ENCODE data around the gene TSACC. TPM values are rescaled to one million over a fixed set of nuclear protein-coding genes. Genes with fewer than 3 reads are reported as not detected.

The TSACC gene
- total and polyA plus RNA-seq, 4 donors, result 0.28 to 2.7 (median 0.60) TPM; not detected in 1

GRCh38 chr1:156357977-156358376 is 19.7 kb downstream of the TSACC start:
- Histone ChIP-seq H3K36me3 (ENCODE audit: control insufficient read depth in 4 of 4, insufficient read depth in 3 of 4, low read depth in 1 of 4, low read length in 3 of 4) (no peaks in the 10 kb centered on the region), H3K9ac (ENCODE audit: low read depth in 1 of 2, low read length in 2 of 2) (no peak overlapping the region), H3K9me3 (ENCODE audit: control insufficient read depth in 4 of 4, low read length in 3 of 4) (no peaks in the 10 kb centered on the region), H3K4me1 (ENCODE audit: control insufficient read depth in 4 of 4, insufficient read depth in 4 of 4, low read length in 3 of 4) (peaks cover 0 to 2% (median 1%) of the 10 kb centered on the region in 4 donors), H3K27me3 (ENCODE audit: control insufficient read depth in 4 of 4, insufficient read depth in 4 of 4, low read length in 3 of 4) (no peaks in the 10 kb centered on the region), H3K4me3 (ENCODE audit: low read depth in 1 of 3, low read length in 3 of 3) (no peak overlapping the region), H3K27ac (ENCODE audit: low read depth in 1 of 2, low read length in 2 of 2) (no peak overlapping the region)
- TF ChIP-seq YY1 (IDR thresholded peaks at IDR 0.05) (no peak), FOXA1 (IDR thresholded peaks at IDR 0.05) (no peak), ZBTB33 (IDR thresholded peaks at IDR 0.05) (no peak), HNF4G (IDR thresholded peaks at IDR 0.05) (no peak), RAD21 (IDR thresholded peaks at IDR 0.05) (no peak), HNF4A (conservative IDR thresholded peaks at IDR 0.05) (no peak), NR2F2 (IDR thresholded peaks at IDR 0.05) (no peak), EGR1 (IDR thresholded peaks at IDR 0.05; ENCODE audit: low read depth in 2 of 2) (no peak), TAF1 (conservative IDR thresholded peaks at IDR 0.05) (no peak), FOXA2 (IDR thresholded peaks at IDR 0.05) (no peak), SP1 (IDR thresholded peaks at IDR 0.05) (no peak), JUND (IDR thresholded peaks at IDR 0.05) (no peak), CTCF (IDR thresholded peaks at IDR 0.05; ENCODE audit: low read depth, low read length, missing input control) (no peak), RXRA (IDR thresholded peaks at IDR 0.05) (no peak), GABPA (IDR thresholded peaks at IDR 0.05 in 1 of 2, conservative IDR thresholded peaks at IDR 0.05 in 1 of 2) (no peak)
- TF ChIP-seq, protein P1, sequence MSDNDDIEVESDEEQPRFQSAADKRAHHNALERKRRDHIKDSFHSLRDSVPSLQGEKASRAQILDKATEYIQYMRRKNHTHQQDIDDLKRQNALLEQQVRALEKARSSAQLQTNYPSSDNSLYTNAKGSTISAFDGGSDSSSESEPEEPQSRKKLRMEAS (IDR thresholded peaks at IDR 0.05), result no peak
- TF ChIP-seq, protein P2, sequence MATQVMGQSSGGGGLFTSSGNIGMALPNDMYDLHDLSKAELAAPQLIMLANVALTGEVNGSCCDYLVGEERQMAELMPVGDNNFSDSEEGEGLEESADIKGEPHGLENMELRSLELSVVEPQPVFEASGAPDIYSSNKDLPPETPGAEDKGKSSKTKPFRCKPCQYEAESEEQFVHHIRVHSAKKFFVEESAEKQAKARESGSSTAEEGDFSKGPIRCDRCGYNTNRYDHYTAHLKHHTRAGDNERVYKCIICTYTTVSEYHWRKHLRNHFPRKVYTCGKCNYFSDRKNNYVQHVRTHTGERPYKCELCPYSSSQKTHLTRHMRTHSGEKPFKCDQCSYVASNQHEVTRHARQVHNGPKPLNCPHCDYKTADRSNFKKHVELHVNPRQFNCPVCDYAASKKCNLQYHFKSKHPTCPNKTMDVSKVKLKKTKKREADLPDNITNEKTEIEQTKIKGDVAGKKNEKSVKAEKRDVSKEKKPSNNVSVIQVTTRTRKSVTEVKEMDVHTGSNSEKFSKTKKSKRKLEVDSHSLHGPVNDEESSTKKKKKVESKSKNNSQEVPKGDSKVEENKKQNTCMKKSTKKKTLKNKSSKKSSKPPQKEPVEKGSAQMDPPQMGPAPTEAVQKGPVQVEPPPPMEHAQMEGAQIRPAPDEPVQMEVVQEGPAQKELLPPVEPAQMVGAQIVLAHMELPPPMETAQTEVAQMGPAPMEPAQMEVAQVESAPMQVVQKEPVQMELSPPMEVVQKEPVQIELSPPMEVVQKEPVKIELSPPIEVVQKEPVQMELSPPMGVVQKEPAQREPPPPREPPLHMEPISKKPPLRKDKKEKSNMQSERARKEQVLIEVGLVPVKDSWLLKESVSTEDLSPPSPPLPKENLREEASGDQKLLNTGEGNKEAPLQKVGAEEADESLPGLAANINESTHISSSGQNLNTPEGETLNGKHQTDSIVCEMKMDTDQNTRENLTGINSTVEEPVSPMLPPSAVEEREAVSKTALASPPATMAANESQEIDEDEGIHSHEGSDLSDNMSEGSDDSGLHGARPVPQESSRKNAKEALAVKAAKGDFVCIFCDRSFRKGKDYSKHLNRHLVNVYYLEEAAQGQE (IDR thresholded peaks at IDR 0.05), result no peak
- TF ChIP-seq, protein P3, sequence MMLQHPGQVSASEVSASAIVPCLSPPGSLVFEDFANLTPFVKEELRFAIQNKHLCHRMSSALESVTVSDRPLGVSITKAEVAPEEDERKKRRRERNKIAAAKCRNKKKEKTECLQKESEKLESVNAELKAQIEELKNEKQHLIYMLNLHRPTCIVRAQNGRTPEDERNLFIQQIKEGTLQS (IDR thresholded peaks at IDR 0.05), result no peak
- DNase-seq (ENCODE audit: low spot score), result no peak
- WGBS, result 91% methylated on average over 2 of the region's 2 CpGs
